IPS-NIHi11 (cell line): ENCODE results near the gene RTN4RL1.

Experiments
- DNase-seq: peaks from one replicate; pipeline ENCODE4 v3.0.0; 2012; ENCODE audit warnings: mixed read lengths, low spot score

Gene RTN4RL1

GRCh38 chr17:1948517-1948825 lies 76.7 kb downstream of the RTN4RL1 start:
- DNase-seq: no peak

- no peak for DNase-seq
Measured at GRCh38 chr17:1947743-1948516, 77.2 kb downstream of the RTN4RL1 start.

GRCh38 chr17:1947229-1947742 lies 77.8 kb downstream of the RTN4RL1 start:
- DNase-seq: no peak

GRCh38 chr17:1946021-1946932 lies 78.9 kb downstream of the RTN4RL1 start:
- DNase-seq: no peak

GRCh38 chr17:1945621-1946020 lies 79.5 kb downstream of the RTN4RL1 start:
- DNase-seq: no peak

GRCh38 chr17:1943436-1943831 lies 81.7 kb downstream of the RTN4RL1 start:
- DNase-seq: no peak

- no peak for DNase-seq
Measured at GRCh38 chr17:1942666-1943435, 82.3 kb downstream of the RTN4RL1 start.

GRCh38 chr17:1942066-1942365 lies 83.1 kb downstream of the RTN4RL1 start:
- no peak for DNase-seq

GRCh38 chr17:1941272-1942065 lies 83.7 kb downstream of the RTN4RL1 start:
- DNase-seq: no peak

GRCh38 chr17:1940810-1941185 lies 84.3 kb downstream of the RTN4RL1 start:
- no peak for DNase-seq

- no peak for DNase-seq
Measured at GRCh38 chr17:1939981-1940809, 84.9 kb downstream of the RTN4RL1 start.

- no peak for DNase-seq
Measured at GRCh38 chr17:1937461-1937860, 87.7 kb downstream of the RTN4RL1 start.

- no peak for DNase-seq
Measured at GRCh38 chr17:1936766-1937165, 88.4 kb downstream of the RTN4RL1 start.

- no peak for DNase-seq
Measured at GRCh38 chr17:1934901-1935300, 90.2 kb downstream of the RTN4RL1 start.

GRCh38 chr17:1933875-1934715 lies 91.0 kb downstream of the RTN4RL1 start:
- no peak for DNase-seq

- peak; percentile 84 for DNase-seq
Measured at GRCh38 chr17:1931844-1932579, 93.1 kb downstream of the RTN4RL1 start.

- no peak for DNase-seq
Measured at GRCh38 chr17:1930337-1930645, 94.8 kb downstream of the RTN4RL1 start.

GRCh38 chr17:1928976-1929375 lies 96.2 kb downstream of the RTN4RL1 start:
- DNase-seq: no peak

GRCh38 chr17:1920948-1921351 lies 104.2 kb downstream of the RTN4RL1 start:
- no peak for DNase-seq
